Activated naive CD4-positive, alpha-beta T cell treated with anti-CD3 and anti-CD28 coated beads, Interleukin-2, amount 50 U/mL, for 24 hours (primary cell): ENCODE measurements around the gene C17orf50.

Source experiments
- H3K27ac Mint-ChIP-seq: one replicate; pipeline ENCODE4 v1.8.0; 2021; ENCODE audit warnings: mild to moderate bottlenecking, mixed read lengths
- H3K27me3 Mint-ChIP-seq: one replicate; pipeline ENCODE4 v1.8.0; 2021; ENCODE audit warnings: mixed read lengths
- H3K36me3 Mint-ChIP-seq: one replicate; pipeline ENCODE4 v1.8.0; 2021; ENCODE audit warnings: mixed read lengths
- H3K4me1 Mint-ChIP-seq: one replicate; pipeline ENCODE4 v1.8.0; 2021; ENCODE audit warnings: mixed read lengths
- H3K4me3 Mint-ChIP-seq: one replicate; pipeline ENCODE4 v1.8.0; 2021; ENCODE audit warnings: mild to moderate bottlenecking, mixed read lengths
- H3K9me3 Mint-ChIP-seq: one replicate; pipeline ENCODE4 v1.8.0; 2021; ENCODE audit warnings: mixed read lengths

Gene C17orf50

GRCh38 chr17:35730400-35731005, 30.2 kb upstream of the C17orf50 start:
- Mint-ChIP-seq H3K36me3 (no peaks in the 10 kb centered on the region), H3K4me3 (peak overlapping the region; percentile 85), H3K27me3 (no peaks in the 10 kb centered on the region), H3K27ac (no peak overlapping the region), H3K9me3 (no peaks in the 10 kb centered on the region), H3K4me1 (peaks cover 21% of the 10 kb centered on the region)

GRCh38 chr17:35731239-35731916, 29.3 kb upstream of the C17orf50 start, which contains the start of gene RASL10B:
TSS of gene RASL10B (plus strand) at chr17:35731639. CDS start at chr17:35735185, 3,546 bp downstream.
- no peaks in the 10 kb centered on the region for H3K36me3 Mint-ChIP-seq
- H3K9me3 Mint-ChIP-seq = no peaks in the 10 kb centered on the region
- peaks cover 21% of the 10 kb centered on the region for H3K4me1 Mint-ChIP-seq
- H3K27ac Mint-ChIP-seq = no peak within 1 kb of the TSS
- H3K27me3 Mint-ChIP-seq = no peaks in the 10 kb centered on the region
- H3K4me3 Mint-ChIP-seq = peak within 1 kb of the TSS; percentile 85

GRCh38 chr17:35731917-35732805, 28.5 kb upstream of the C17orf50 start:
- H3K9me3 Mint-ChIP-seq = no peaks in the 10 kb centered on the region
- H3K36me3 Mint-ChIP-seq = no peaks in the 10 kb centered on the region
- peaks cover 21% of the 10 kb centered on the region for H3K4me1 Mint-ChIP-seq
- H3K4me3 Mint-ChIP-seq = peak overlapping the region; percentile 83
- no peaks in the 10 kb centered on the region for H3K27me3 Mint-ChIP-seq
- no peak overlapping the region for H3K27ac Mint-ChIP-seq

GRCh38 chr17:35732806-35733136, 27.9 kb upstream of the C17orf50 start:
- no peak overlapping the region for H3K27ac Mint-ChIP-seq
- H3K4me1 Mint-ChIP-seq = peaks cover 21% of the 10 kb centered on the region
- no peaks in the 10 kb centered on the region for H3K36me3 Mint-ChIP-seq
- peak overlapping the region; percentile 83 for H3K4me3 Mint-ChIP-seq
- no peaks in the 10 kb centered on the region for H3K9me3 Mint-ChIP-seq
- no peaks in the 10 kb centered on the region for H3K27me3 Mint-ChIP-seq

GRCh38 chr17:35733366-35733765, 27.3 kb upstream of the C17orf50 start:
- Mint-ChIP-seq H3K4me3 (no peak overlapping the region), H3K4me1 (peaks cover 21% of the 10 kb centered on the region), H3K36me3 (no peaks in the 10 kb centered on the region), H3K27me3 (no peaks in the 10 kb centered on the region), H3K9me3 (no peaks in the 10 kb centered on the region), H3K27ac (no peak overlapping the region)

- Mint-ChIP-seq H3K27me3 (no peaks in the 10 kb centered on the region), H3K27ac (no peak overlapping the region), H3K4me1 (peaks cover 21% of the 10 kb centered on the region)
These were observed 26.3 kb upstream of the C17orf50 start for GRCh38 chr17:35734396-35734795.

GRCh38 chr17:35735036-35735805, 25.5 kb upstream of the C17orf50 start:
- no peaks in the 10 kb centered on the region for H3K36me3 Mint-ChIP-seq
- no peak overlapping the region for H3K4me3 Mint-ChIP-seq
- no peaks in the 10 kb centered on the region for H3K9me3 Mint-ChIP-seq
- H3K4me1 Mint-ChIP-seq = peaks cover 18% of the 10 kb centered on the region
- no peak overlapping the region for H3K27ac Mint-ChIP-seq
- no peaks in the 10 kb centered on the region for H3K27me3 Mint-ChIP-seq

More at GRCh38 chr17:35734396-35734795, 26.3 kb upstream of the C17orf50 start:
- no peak overlapping the region for H3K4me3 Mint-ChIP-seq
- no peaks in the 10 kb centered on the region for H3K9me3 Mint-ChIP-seq
- no peaks in the 10 kb centered on the region for H3K36me3 Mint-ChIP-seq

- peaks cover 11% of the 10 kb centered on the region for H3K4me1 Mint-ChIP-seq
- H3K9me3 Mint-ChIP-seq = no peaks in the 10 kb centered on the region
- peaks cover 1% of the 10 kb centered on the region for H3K27me3 Mint-ChIP-seq
- no peak overlapping the region for H3K4me3 Mint-ChIP-seq
- no peak overlapping the region for H3K27ac Mint-ChIP-seq
- H3K36me3 Mint-ChIP-seq = no peaks in the 10 kb centered on the region
These were observed 24.5 kb upstream of the C17orf50 start for GRCh38 chr17:35736236-35736635.

- Mint-ChIP-seq H3K27me3 (peaks cover 8% of the 10 kb centered on the region), H3K9me3 (no peaks in the 10 kb centered on the region), H3K36me3 (no peaks in the 10 kb centered on the region), H3K27ac (no peak overlapping the region), H3K4me1 (peaks cover 13% of the 10 kb centered on the region), H3K4me3 (no peak overlapping the region)
These were observed 22.1 kb upstream of the C17orf50 start for GRCh38 chr17:35738519-35739133.

- H3K4me1 Mint-ChIP-seq = peaks cover 13% of the 10 kb centered on the region
- H3K27ac Mint-ChIP-seq = no peak overlapping the region
- peaks cover 13% of the 10 kb centered on the region for H3K27me3 Mint-ChIP-seq
- no peaks in the 10 kb centered on the region for H3K9me3 Mint-ChIP-seq
- H3K36me3 Mint-ChIP-seq = no peaks in the 10 kb centered on the region
- no peak overlapping the region for H3K4me3 Mint-ChIP-seq
These were observed 20.5 kb upstream of the C17orf50 start for GRCh38 chr17:35740216-35740615.

- H3K9me3 Mint-ChIP-seq = no peaks in the 10 kb centered on the region
- H3K4me1 Mint-ChIP-seq = peaks cover 13% of the 10 kb centered on the region
- H3K27me3 Mint-ChIP-seq = peaks cover 13% of the 10 kb centered on the region
- peak overlapping the region; percentile 63 for H3K4me3 Mint-ChIP-seq
- H3K36me3 Mint-ChIP-seq = no peaks in the 10 kb centered on the region
- H3K27ac Mint-ChIP-seq = no peak overlapping the region
These were observed 19.4 kb upstream of the C17orf50 start for GRCh38 chr17:35740997-35741931.

- H3K36me3 Mint-ChIP-seq = no peaks in the 10 kb centered on the region
These were observed 18.2 kb upstream of the C17orf50 start for GRCh38 chr17:35742496-35742895.

GRCh38 chr17:35742896-35743477, 17.7 kb upstream of the C17orf50 start:
- Mint-ChIP-seq H3K27ac (no peak overlapping the region), H3K27me3 (peaks cover 13% of the 10 kb centered on the region)

More at GRCh38 chr17:35742496-35742895, 18.2 kb upstream of the C17orf50 start:
- Mint-ChIP-seq H3K9me3 (no peaks in the 10 kb centered on the region), H3K4me1 (peaks cover 13% of the 10 kb centered on the region), H3K27me3 (peaks cover 13% of the 10 kb centered on the region), H3K27ac (no peak overlapping the region), H3K4me3 (no peak overlapping the region)

More at GRCh38 chr17:35742896-35743477, 17.7 kb upstream of the C17orf50 start:
- Mint-ChIP-seq H3K36me3 (no peaks in the 10 kb centered on the region), H3K9me3 (no peaks in the 10 kb centered on the region), H3K4me1 (peaks cover 13% of the 10 kb centered on the region), H3K4me3 (no peak overlapping the region)
